CD1c-positive myeloid dendritic cell (primary cell): Measurements from ENCODE around the gene OR52E4.

Experiments
- DNase-seq: peaks from one replicate; pipeline ENCODE4 v3.0.0-alpha.2; 2016; ENCODE audit errors: extremely low spot score

OR52E4 gene

DNA sequence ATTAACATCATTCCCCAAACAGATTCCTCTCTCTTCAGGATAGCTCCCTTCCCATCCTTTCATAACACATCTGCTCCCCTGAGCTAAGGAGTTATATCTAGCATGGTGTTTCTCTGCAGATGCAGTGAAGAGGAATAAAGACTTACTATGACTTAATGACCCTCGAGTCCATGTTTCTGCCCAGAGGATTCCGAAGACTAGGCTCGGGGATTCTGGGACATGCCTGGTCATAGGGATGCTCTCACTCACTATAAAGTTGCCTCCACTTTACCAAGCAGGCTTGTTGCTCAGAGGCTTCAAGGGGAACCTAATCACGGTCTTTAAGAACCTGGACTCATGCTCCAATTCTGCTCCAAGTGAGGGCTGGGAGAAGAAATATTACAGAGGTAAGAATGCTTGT is at the start of gene OR52E4:
OR52E4 (plus strand) TSS at position 301 of the 400 bp plus-strand sequence. CDS start 3,664 bp downstream, outside the sequence.
- DNase-seq, result no peak

DNA sequence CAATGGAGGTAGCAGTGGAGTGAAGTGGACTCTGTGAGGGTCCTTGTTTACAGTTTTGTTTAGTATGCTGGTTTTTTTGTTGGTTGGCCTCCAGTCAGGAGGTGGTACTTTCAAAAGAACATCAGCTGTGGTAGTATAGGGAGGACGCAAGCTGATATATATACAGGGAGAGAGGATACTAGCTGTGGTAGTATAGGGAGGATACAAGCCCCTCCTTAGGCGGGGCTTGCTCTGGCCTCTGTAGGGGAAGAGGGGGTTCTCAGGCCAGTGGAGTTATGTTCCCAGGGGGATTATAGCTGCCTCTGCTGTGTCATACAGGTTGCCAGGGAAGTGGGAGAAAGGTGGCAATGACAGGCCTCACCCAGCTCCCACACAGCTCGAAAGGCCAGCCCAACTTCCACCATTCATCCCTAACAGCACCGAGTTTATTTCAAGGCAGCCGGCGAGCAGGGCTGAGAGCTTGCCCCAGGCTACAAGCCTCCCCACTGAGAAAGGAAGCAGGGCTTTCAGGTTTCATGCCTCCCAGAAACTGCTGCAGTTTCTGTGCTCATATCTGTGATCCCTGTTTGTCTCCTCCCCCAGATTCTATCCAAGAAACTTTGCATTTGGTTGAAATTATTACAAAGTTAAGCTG is 49.1 kb upstream of the OR52E4 start:
- no peak for DNase-seq

DNA sequence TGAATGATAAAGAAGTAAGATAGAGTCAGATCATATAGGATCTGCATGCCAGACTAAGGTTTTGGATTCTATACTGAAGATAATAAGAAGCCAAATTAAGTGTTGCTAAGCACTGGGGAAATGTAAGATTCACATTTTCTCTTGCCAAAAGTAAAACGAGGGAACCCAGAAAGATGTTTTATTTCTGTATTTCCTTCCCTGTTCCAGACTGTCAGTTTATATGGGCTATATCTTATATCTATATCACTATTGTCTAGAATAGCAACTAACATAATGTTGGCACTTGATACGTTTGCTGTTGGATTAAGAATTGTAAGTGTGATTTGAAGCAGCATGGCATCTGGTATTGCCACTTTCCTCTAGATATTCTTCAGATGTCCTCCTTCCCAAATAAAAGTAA is 47.0 kb upstream of the OR52E4 start:
- DNase-seq, result no peak

DNA sequence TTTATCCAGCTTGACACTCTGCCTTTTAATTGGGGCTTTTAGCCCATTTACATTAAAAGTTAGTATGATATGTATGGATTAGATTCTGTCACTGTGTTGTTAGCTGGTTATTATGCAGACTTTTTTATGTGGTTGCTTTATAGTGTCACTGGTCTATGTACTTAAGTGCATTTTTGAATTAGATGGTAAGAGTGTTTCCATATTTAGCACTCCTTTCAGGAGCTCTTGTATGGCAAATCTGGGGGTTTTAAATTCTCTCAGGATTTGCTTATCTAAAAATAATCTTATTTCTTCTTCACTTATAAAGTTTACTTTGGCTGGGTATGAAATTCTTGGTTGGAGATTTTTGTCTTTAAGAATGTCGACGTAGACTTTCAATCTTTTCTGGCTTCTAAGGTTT is 42.7 kb upstream of the OR52E4 start:
- no peak for DNase-seq

DNA sequence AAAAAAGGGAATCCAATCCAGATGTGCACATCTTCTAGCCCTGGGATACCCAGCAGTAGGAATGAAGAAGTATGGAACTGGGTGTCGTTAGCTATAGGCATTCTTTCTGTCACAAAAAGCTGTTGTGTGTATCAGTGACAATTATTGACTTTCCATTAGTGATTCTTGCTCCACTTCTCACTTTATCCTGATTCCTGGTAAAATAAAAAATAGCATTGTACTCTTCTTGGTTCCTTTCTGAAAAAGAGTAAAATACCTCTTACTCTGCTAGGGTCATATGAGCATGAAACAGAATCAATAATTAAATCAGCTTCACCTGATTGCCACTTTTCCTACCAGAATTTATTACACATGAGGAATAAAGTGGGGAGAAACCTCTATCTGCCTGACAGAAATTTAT is 38.6 kb upstream of the OR52E4 start, which contains the start of gene OR52E6:
OR52E6 (minus strand) TSS at position 101 of the 400 bp plus-strand sequence; CDS start at position 101, 0 bp downstream.
- DNase-seq, result no peak

DNA sequence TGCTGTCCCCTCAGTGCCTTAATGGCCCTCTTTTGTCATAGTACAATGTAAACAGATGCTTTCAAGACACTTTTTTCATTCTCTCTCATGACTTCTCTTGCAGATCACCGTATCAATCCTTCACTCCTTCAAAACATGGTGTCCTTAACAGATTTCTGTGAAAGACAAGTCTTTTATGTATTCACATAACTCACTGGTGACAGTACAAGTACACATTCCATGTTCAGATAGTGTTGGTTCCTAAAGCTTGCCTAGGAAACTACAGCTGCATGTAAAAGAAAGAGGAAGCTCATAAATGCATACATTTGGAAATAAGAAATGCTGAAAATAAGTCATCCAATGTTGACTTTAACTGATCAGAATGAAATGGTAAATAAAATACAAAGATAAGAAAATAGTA is 33.7 kb upstream of the OR52E4 start:
- DNase-seq, result no peak

DNA sequence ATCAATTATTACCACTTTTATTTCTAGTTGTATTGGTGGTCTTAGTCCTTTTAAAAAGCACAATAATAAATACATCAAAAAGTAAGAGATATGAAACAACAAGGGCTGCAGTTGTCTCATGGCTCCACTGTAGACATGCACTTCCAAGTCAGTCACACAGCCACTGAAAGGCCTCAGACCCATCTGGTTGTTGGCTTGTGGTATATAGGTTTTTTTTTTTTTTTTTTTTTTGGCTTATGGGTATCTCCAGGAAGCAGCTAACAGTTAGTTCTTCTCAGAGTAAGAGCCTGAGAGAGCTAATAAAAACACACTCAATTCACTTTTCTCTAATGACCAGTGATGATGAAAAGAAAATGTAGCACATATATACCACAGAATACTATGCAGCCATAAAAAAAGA is 32.7 kb upstream of the OR52E4 start:
- DNase-seq, result no peak

DNA sequence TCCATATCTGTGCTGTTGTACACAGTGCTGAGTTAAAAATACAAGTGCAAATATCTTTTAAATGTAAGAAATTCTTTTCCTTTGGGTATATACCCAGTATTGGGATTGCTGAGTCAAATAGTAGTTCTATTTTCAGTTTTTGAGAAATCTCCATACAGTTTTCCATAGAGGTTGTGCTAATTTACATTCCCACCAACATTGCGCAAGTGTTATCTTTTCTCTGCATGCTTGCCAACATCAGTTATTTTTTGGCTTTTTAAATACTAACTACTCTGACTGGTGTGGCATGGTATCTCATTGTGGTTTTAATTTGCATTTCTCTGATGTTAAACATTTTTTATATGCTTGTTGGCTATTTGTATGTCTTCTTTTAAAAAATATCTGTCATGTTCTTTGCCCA is 29.4 kb upstream of the OR52E4 start:
- DNase-seq, result no peak

DNA sequence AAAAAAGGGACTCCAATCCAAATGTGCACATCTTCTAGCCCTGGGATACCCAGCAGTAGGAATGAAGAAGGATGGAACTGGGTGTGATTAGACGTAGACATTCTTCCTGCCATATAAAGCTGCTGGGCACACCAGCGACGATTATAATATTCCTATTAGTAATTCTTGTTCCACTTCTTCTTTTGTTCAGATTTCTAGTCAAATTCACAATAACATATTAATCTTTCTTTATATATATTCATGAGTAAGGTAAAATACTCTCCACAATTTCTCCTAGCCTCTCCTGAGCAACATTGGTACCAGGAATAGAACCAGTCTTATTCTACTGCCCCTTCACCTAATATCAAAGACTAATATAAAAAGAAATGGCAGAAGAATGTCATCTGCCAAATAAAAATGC is 22.8 kb upstream of the OR52E4 start, which contains the start of gene OR52E8:
OR52E8 (minus strand) TSS at position 101 of the 400 bp plus-strand sequence; CDS start at position 101, 0 bp downstream.
- DNase-seq, result no peak

DNA sequence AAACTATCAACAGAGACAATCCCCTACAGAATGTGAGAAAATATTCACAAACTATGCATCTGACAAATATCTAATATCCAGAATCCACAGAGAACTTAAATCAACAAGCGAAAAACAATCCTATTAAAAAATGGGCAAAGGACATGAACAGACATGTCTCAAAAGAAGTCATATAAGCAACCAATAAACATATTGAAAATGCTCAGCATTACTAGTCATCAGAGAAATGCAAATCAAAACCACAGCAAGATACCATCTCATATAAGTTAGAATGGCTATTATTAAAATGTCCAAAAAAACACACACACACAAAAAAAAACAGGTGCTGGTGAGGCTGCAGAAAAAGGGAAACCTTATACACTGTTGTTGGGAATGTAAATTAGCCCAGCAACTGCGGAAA is 14.6 kb upstream of the OR52E4 start:
- no peak for DNase-seq

DNA sequence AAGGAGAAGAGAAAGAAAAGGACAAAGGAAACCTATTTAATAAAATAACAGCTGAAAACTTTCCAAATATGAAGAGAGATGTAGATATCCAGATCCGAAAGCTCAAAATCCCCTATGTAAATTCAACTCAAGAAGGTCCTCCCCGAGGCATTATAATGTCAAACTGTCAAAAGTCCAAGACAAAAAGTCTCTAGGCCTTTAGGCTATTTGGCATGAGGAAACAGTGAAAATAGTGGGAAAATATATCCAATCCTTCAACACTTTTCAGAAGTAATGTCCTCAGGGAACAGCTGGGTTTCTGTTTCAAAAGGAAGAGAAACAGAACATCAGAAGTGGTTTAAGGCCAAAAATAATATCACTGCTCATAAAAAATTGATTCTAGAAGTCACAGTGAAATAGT is 1.9 kb upstream of the OR52E4 start:
- no peak for DNase-seq

DNA sequence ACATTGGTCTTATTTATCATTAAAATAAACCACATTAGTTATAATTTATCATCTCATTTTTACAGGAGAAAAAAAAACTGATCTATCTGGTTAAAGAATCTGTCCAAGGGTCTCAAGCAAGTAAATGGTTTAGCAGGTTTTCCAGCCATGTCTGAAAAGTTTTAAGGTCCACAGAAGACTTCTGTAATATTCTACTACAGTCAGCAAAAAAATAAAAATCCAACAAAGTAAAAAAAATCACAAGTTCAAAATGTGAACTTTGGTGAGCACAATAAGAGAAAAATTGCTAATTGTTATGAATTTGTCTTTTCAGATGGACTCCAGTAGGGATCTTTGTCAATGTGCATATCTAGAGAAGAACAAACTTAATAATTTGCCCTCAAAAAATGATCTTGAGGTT is 1.3 kb downstream of the OR52E4 start:
- no peak for DNase-seq

DNA sequence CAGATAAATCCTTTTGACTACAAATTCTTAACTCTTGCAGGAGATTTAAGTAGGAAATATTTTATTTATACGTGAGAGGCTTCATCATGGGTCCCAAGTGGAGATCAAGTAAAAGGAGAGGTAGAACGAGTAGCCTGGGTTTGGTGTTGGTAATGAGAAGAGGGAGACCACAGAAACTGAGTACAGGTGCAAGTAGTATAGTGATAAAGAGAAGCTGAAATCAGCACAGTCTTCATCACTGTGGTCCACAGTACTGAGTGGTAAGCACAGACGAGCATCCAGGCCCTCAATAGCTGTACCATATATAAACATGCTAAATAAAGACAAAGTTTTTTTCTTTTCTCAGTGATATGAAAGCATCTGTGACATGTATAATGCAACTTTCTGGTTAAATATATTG is 6.7 kb downstream of the OR52E4 start:
- DNase-seq, result no peak

DNA sequence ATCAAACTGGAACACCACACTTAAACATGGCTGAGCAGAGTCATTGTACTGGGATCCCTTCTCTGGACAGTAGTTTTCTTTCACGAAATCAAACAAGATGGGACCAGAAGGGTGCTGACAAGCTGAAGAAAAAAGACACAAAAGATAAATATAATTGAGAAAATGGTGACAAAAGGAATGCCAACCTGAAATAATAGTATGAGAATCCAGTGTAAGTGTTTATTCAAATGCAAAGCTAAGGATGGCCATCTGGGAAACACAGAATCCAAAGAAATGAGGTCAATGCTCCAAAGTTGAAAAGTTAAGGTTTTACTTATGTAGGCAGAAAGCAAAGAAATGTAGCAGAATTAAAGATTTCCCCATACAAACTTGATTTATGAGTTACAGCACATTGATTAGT is 7.2 kb downstream of the OR52E4 start:
- DNase-seq, result no peak

DNA sequence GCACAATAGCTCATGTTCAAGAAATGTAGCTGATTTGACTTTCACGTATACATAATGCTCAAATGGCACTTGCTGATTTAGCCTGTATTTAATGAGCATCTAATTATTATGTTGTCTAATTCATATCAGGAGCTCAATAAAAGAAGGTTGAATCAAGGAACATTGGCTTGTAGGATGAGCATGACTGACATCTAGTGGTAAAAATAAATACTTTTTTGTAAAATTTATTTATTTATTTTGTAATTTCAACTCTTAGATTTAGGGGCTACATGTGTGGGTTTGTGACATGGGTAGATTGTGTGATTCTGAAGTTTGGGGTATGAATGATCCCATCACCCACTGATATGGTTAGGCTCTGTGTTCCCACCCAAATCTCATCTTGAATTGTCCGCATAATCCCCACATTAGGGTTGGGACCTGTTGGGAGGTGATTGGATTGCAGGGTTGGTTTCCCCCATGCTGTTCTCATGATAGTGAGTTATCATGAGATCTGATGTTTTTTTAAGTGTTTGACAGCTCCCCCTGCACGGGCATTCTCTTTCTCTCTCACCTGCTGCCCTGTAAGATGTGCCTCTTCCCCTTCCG is 10.9 kb downstream of the OR52E4 start:
- DNase-seq, result peak; percentile 25

DNA sequence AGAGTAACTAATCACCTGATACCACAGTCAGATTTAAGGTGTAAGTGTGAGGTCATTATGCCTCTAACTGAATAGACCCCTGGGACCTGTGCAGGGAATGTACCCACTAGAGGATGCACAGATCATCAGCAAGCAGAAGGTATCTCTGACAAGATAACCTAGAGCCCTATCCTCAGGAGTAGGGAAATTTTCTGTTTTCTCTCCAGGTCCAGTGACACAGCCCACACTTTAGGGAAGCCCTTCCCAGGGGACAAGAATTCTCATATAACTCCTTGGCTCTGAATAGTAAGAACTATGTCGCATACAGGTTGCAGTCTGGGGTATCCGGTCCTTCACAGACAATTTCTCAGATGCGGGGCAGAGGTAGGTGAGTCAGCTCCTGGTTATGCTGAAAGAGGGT is 12.5 kb downstream of the OR52E4 start, which contains the start of gene OR52E5:
OR52E5 (plus strand) TSS at position 301 of the 400 bp plus-strand sequence. CDS start 7,569 bp downstream, outside the sequence.
- DNase-seq, result no peak

DNA sequence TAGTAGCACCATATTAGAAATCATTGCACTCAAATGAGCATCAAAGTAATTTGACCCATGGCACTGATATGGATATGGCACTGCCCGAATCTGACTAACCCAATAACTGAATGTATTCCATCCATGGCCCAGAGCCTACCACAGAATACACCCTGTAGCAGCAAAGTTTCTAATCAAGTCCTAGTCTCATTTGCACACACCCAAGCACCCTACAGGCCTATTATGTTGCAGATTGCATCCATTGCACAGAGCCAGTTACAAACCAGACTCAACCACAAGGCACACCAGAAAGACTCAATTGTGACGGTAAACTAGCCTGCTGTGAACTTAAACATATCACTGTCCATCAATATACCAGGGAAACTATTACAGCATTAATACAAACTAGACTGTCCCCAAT is 19.1 kb downstream of the OR52E4 start:
- no peak for DNase-seq

DNA sequence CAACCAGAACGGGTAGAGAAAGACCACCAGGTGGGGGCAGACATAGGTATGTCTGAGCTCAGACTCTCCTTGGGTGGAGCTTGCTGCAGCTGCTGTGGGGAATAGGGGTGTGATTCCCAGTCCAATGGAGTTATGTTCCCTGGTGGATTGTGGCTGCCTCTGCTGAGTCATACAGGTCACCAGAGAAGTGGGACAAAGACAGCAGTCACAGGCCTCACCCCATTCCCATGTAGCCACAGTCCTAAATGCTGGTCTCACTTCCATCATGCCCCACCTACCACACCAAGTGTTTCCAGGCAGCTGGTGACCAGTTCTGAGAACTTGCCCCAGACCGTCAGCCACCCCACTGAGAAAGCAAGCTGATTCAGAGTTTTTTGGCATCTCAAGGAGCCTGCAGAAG is 30.1 kb downstream of the OR52E4 start:
- no peak for DNase-seq

DNA sequence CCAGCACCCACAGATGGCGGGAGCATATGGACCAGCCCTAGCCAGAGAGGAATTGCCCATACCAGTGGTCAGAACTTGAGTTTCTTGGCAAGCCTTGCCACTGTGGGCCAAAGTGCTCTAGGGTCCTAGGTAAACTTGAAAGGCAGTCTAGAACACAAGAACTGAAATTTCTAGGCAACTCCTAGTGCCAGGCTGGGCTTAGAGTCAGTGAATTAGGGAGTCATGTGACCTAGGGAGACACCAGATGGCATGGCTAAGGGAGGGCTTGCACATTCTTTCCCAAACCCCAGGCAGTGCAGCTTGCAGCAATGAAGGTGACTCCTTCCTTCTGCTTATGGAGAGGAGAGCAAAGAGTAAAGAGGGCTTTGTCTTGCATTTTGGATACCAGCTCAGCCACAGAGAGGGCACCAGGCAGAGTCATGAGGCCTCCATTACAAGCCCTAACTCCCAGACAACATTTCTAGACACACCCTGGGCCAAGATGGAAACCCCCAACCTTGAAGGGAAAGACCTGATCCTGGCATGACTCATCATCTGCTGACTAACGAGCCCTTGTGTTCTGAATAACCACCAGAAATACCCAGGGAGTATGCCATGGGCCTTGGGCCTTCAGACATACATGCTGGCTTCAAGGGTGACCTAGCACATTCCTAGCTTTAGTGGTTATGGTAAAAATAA is 42.5 kb downstream of the OR52E4 start:
- no peak for DNase-seq

DNA sequence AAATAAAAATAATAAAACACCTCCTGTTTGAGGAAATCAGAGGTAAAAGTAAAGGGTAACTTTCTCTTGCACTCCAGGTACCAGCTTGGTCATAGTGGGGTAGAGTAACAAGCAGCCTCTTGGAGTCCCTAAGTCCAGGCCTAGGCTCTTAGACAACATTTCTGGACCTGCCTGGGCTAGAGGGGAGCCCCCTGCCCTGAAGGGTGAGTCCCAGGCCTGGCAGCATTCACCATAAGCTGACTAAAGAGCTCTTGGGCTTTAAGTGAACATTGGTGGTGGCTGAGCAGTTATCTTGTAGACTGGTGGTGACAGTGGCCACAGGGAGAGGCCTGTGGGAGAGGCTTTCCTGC is 43.0 kb downstream of the OR52E4 start:
- DNase-seq, result no peak

DNA sequence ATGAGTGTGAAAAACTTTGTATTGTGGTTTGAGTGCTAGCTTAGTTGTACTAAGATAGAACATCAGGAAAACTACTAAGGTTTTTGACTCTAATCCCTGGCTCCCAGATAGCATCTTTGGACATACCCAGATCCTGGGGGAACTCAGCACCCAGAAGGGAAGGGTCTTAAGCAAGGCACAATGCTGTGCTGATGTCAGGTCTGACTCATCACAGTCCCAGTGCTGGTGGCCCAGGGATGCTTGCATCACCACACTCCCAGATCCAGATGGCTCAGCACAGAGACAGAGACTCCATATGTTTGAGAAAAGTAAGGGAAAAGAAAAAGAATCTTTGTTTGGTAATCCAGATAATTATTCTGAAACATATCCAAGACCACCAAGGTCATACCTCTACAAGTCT is 43.4 kb downstream of the OR52E4 start:
- no peak for DNase-seq

DNA sequence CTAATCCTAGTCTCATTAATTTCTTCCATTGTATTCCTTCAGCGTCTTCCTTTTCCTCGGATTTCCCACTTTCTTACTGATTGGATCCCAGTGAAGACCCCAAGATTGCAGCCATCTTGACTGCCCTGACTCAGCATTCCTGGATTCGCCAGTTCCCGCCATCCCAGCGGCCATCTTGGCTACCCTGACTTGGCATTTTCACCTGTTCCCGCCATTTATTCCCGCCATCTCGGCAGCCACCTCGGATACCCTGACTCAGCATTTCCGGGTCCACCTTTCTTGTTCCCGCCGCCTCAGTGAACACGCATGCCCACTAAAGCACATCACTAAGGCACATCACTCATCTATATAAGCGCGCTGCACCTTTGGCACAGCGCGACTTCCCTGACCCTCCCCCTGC is 47.8 kb downstream of the OR52E4 start:
- no peak for DNase-seq

DNA sequence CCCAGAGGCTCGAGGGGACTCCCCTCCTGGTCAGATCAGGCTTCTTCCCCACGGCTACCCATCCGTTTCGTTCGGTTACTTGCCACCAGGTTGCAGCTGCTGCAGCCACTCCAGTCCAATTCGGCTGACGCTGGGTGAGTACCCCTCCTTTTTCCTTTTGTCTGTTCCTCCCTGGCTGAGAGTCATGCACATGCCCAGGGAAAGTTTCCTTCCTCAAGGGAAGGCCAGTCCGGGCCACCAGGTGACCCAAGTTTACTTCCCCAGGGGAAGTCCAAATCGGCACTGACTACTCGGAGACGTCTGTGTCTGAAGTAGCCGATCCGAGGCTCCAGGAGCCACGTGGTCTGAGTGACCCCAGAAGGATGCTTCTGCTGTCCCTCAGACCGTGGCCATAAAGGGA is 48.4 kb downstream of the OR52E4 start:
- no peak for DNase-seq
